NCI-H2227 treated with DMSO at 0.1 percent for 48 hours (cell line): ENCODE results near the gene TBC1D20.

Experiments
- DNase-seq: peaks from one replicate; lab custom pipeline; 2025; lab: John Stamatoyannopoulos, UW

Gene TBC1D20

GRCh38 chr20:419556-420165 lies 42.7 kb downstream of the TBC1D20 start:
- no peak for DNase-seq

GRCh38 chr20:418858-419365 lies 43.4 kb downstream of the TBC1D20 start:
- DNase-seq: no peak

GRCh38 chr20:417801-418342 lies 44.5 kb downstream of the TBC1D20 start:
- no peak for DNase-seq

- DNase-seq: no peak
These were observed 45.2 kb downstream of the TBC1D20 start for GRCh38 chr20:416950-417800.

- no peak for DNase-seq
These were observed 46.5 kb downstream of the TBC1D20 start for GRCh38 chr20:415820-416322.

- DNase-seq: no peak
These were observed 48.2 kb downstream of the TBC1D20 start for GRCh38 chr20:414161-414560.

GRCh38 chr20:412081-412480 lies 50.3 kb downstream of the TBC1D20 start:
- no peak for DNase-seq

GRCh38 chr20:409697-410559 lies 52.4 kb downstream of the TBC1D20 start:
- DNase-seq: no peak

- DNase-seq: no peak
These were observed 53.3 kb downstream of the TBC1D20 start for GRCh38 chr20:408843-409696.

- peak; percentile 78 for DNase-seq
These were observed 54.1 kb downstream of the TBC1D20 start, which contains the start of gene RBCK1 for GRCh38 chr20:407953-408842. TSS of gene RBCK1 (plus strand) at chr20:408299. CDS start at chr20:408758, 459 bp downstream.

- DNase-seq: peak; percentile 85
These were observed 55.0 kb downstream of the TBC1D20 start for GRCh38 chr20:407133-407952.

- peak; percentile 39 for DNase-seq
These were observed 55.9 kb downstream of the TBC1D20 start for GRCh38 chr20:406200-407132.

GRCh38 chr20:404088-404487 lies 58.2 kb downstream of the TBC1D20 start:
- no peak for DNase-seq

GRCh38 chr20:403582-403957 lies 58.8 kb downstream of the TBC1D20 start:
- DNase-seq: no peak

GRCh38 chr20:402898-403581 lies 59.3 kb downstream of the TBC1D20 start:
- no peak for DNase-seq

- no peak for DNase-seq
These were observed 59.8 kb downstream of the TBC1D20 start for GRCh38 chr20:402496-402885.
